HG03457 (cell line): ENCODE results near the gene TSSK6.

ENCODE experiments used
- ATAC-seq: cut with Tn5 transposase; IDR thresholded peaks from one replicate; pipeline ENCODE4 v1.9.1; 2021; ENCODE audit warnings: moderate number of reproducible peaks; ENCODE audit not compliant: unreplicated experiment

The TSSK6 gene

GRCh38 chr19:19507354-19507753 lies 8.0 kb downstream of the TSSK6 start:
- no peak for ATAC-seq

- no peak for ATAC-seq
These were observed 8.8 kb downstream of the TSSK6 start for GRCh38 chr19:19506592-19506991.

GRCh38 chr19:19505669-19506326 lies 9.6 kb downstream of the TSSK6 start:
- no peak for ATAC-seq

GRCh38 chr19:19504754-19505668 lies 10.3 kb downstream of the TSSK6 start:
- ATAC-seq, result no peak

- ATAC-seq, result no peak
These were observed 12.3 kb downstream of the TSSK6 start for GRCh38 chr19:19502808-19503602.

- no peak for ATAC-seq
These were observed 13.1 kb downstream of the TSSK6 start for GRCh38 chr19:19502281-19502680.

GRCh38 chr19:19501798-19502197 lies 13.6 kb downstream of the TSSK6 start:
- ATAC-seq, result no peak

GRCh38 chr19:19500975-19501644 lies 14.2 kb downstream of the TSSK6 start:
- no peak for ATAC-seq

- no peak for ATAC-seq
These were observed 15.9 kb downstream of the TSSK6 start for GRCh38 chr19:19499272-19499995.

GRCh38 chr19:19498255-19498991 lies 16.9 kb downstream of the TSSK6 start:
- ATAC-seq, result no peak

- ATAC-seq, result no peak
These were observed 19.4 kb downstream of the TSSK6 start for GRCh38 chr19:19495614-19496603.

- no peak for ATAC-seq
These were observed 21.4 kb downstream of the TSSK6 start for GRCh38 chr19:19493841-19494546.

- ATAC-seq, result no peak
These were observed 23.2 kb downstream of the TSSK6 start for GRCh38 chr19:19492026-19492610.

- no peak for ATAC-seq
These were observed 23.9 kb downstream of the TSSK6 start for GRCh38 chr19:19491321-19492025.

GRCh38 chr19:19490214-19490968 lies 25.0 kb downstream of the TSSK6 start:
- no peak for ATAC-seq

GRCh38 chr19:19489804-19490204 lies 25.5 kb downstream of the TSSK6 start:
- no peak for ATAC-seq
